NK-92 treated with Interleukin-12 subunit alpha and Interleukin-12 subunit beta, amount 100 ng/mL, for 24 hours (cell line): ENCODE measurements around the gene FBXO21.
"Not testable (repeated sequence)": the region's sequence is repeated elsewhere in the genome, so short reads cannot be mapped to it uniquely, and the experiment has no call there.

Experiments
- DNase-seq: peaks from one replicate; lab custom pipeline; 2025; lab: John Stamatoyannopoulos, UW

The FBXO21 gene

DNA sequence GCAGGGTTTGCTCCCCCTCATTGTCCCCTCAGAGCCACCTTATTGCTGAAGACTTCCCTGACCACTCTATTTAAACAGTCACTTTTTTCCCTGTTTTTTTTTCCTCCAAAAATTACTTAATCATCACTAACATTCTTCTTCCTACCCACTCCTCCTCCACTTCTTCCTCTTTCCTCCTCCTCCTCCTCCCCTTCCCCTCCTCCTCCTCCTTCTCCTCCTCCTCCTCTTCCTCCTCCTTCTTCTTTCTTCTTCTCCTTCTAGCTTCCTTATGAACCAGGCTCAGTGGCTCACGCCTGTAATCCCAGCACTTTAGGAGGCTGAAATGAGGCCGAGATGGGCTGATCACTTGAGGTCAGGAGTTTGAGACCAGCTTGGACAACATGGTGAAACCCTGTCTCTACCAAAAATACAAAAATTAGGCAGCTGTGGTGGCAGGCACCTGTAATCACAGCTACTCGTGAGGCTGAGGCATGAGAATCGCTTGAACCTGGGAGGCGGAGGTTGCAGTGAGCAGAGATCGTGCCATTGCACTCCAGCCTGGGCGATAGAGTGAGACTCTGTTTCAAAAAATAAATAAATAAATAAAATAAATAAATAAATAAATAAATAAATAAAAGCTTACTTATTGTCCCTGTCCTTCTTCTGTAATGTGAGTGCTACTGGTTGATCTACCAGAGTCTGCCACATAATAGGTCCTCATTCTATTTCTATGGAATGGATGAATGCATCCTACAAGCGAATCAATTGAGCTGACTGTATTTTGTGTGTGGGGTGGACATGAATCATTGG lies 9.9 kb upstream of the FBXO21 start:
- not testable (repeated sequence) for DNase-seq

GRCh38 chr12:117196334-117196733 lies 6.1 kb upstream of the FBXO21 start:
- not testable (repeated sequence) for DNase-seq

DNA sequence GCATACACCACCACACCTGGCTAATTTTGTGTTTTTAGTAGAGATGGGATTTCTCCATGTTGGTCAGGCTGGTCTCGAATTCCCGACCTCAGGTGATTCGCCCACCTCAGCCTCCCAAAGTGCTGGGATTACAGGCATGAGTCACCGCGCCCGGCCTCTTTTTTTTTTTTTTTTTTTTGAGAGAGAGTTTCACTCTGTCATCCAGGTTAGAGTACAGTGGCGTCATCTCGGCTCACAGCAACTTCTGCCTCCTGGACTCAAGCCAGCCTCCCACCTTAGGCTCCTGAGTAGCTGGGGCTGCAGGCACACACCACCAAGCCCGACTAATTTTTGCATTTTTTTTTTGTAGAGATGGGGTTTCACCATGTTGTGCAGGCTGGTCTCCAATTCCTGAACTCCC lies 4.8 kb upstream of the FBXO21 start:
- not testable (repeated sequence) for DNase-seq

DNA sequence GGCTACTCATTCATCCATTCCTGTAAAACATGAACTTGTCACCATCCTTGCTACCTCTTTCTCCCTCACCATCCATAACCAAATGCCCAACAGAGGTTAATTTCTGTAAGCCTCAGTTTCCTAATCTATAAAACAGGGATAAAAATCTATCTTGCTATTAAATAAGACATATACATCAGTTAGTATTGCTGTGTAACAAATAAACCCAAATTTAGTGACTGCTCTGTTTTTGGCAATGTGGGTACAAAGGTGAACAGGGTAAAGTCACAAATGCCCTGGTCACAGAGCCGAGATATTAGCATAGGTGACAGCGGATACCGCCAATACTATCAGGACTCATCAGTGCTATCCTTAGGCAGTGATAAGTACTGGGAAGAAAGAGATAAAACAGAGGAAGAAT lies 3.6 kb upstream of the FBXO21 start:
- no peak for DNase-seq

GRCh38 chr12:117192581-117192980 lies 2.3 kb upstream of the FBXO21 start:
- DNase-seq: not testable (repeated sequence)

- DNase-seq: no peak
Measured at GRCh38 chr12:117192057-117192456, 1.8 kb upstream of the FBXO21 start.

DNA sequence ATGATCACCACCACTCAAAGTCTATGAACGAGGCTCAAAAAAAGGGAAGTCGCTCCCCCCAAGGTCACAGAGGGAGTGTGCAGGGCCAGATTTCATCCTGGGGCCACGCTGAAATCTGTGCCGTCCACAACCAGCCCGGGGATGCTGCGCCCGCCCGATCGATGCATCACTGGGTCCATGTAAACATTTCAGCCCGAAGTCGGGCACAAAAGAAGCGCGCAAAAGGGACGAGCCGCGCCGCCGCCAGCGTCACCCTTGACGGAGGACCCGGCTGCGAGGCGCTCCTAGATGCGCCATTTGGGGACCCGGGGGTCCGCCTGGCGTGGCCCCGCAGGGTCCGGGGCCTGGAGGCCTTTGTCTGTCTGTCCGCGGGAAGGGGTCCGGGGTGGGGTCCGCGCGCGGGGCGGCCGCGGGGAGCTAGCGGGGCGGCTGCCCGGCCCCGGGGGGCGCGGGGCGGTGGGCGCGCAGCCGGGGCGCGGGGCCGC lies 503 bp downstream of the FBXO21 start:
- no peak for DNase-seq

DNA sequence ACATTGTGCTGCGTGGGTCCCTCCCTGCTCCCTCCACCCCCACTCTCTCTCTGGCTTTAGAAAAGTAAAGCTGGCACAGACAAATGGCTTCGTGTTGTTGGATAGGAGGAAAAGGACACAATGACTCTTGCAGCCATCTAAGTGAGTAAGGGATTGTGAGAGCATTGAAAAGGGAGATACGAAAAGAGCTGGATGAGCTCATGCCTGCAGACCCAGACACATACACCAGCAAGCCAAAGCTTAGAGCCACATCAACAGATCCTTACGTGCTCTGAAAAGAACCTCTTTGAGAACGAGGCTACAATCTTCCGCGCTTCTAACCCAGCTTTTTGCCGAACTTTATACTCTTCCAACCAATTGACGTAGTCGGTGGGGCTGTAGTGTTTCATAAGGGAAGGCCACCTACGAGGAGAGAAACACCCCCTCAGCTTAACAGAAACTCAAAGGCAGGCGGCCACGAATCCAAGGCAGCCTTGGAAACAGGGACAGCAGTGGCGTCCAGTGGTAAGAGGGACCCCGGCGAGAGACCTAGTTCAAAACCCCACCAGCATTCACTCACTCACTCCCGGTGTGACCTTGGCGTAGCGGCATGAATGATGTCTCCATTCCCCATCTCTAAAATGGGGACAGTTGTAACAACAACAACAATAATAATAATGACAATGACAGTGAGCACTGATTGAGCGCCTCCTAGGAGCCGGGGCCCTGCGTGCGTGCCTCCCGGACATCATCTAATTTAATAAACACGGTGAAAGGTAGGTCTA lies 1.1 kb downstream of the FBXO21 start:
- DNase-seq: no peak

GRCh38 chr12:117188121-117188665 lies 2.1 kb downstream of the FBXO21 start:
- no peak for DNase-seq

DNA sequence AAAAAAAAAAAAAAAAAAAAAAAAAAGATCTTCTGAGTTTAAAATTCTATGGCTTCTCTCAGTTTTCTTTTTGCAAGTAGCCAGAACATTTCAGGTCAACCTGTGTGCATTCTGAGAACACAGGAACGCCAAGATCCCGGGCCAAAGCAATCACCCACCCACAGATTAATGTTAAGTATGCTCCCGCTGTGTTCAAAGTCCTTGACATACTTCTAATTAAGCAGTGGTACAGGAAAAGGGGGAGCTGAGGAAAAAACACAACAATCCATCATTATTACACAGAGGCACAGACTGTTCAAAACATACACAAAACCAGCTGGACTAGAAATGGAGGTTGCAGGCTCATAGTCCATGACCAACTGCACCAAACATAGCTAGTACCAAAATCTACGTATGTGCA lies 2.8 kb downstream of the FBXO21 start:
- no peak for DNase-seq

DNA sequence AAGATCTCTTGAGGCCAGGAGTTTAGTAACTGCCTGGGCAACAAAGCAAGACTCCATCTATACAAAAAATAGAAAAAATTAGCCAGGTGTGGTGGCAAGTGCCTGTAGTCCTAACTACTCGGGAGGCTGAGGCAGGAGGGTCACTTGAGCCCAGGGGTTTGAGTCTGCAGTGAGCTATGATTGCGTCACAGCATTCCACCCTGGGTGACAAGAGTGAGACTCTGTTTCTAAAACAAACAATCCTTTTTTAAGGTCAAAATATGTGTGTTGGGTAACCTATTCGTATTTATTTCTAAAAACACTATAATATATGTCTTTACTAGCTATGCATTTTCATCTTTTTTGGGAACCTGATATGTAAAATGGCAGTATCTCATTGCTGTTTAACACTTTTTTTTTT lies 7.4 kb downstream of the FBXO21 start:
- no peak for DNase-seq

DNA sequence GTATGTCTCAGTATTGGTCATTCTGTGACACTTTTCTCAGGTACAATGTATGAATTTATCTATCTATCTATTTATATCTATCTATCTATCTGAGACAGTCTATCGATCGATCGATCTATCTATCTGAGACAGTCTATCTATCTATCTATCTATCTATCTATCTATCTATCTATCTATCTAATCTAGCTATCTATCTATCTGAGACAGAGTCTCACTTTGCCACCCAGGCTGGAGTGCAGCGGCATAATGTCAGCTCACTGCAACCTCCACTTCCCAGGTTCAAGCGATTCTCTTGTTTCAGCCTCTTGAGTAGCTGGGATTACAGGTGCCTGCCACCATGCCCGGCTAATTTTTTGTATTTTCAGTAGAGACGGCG lies 8.8 kb downstream of the FBXO21 start:
- DNase-seq: not testable (repeated sequence)

DNA sequence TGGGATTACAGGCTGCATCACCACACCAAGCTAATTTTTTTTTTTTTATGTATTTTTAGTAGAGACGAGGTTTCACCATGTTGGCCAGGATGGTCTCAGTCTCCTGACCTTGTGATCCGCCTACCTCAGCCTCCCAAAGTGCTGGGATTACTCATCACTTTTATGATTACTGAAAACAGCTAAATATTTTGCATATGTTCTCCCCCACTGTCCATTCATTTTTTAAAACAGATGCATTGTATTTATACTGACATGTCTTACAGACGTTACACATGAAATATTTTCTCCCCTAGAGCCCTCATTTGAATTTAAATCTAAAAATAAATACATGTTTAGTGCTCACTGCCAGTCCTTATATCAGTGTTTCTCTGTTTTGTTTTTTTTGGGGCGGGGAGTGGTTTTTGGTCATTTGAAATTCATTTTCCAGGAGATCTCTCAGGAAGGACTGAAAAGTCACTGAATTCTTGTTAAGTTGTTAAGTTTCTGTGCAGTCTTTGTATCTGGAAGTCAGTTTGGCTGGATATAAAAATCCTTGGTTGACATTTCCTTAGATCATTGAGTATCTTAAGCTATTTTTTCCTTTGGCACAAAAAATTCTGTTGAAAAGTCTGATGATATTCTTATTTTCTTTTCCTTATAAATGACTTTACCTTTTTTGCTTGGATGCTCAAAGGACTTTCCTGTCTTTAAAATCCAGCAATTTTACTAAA lies 9.4 kb downstream of the FBXO21 start:
- DNase-seq: no peak

GRCh38 chr12:117178745-117179144 lies 11.5 kb downstream of the FBXO21 start:
- DNase-seq: no peak

DNA sequence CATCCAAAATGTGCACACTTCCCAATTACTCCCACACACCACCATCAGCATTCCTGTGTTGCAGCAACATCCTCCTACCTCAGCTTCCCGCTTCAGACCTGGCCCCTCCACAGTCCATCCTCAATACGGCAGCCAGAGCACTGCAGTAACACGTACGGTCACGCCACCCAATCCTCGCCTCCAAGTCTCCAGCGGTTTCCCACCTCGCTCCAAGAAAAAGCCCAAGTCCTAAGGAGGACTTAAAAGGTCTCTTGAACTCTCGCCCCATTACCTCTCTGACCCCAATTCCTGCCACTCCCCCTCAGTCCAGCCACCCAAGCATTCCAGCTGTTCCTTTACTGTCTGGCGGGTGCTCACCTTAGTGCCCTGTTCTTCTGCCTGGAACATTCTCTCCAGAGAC lies 12.0 kb downstream of the FBXO21 start:
- no peak for DNase-seq

- no peak for DNase-seq
Measured at GRCh38 chr12:117172168-117172567, 18.1 kb downstream of the FBXO21 start.

GRCh38 chr12:117171499-117172162 lies 18.6 kb downstream of the FBXO21 start:
- DNase-seq: no peak

DNA sequence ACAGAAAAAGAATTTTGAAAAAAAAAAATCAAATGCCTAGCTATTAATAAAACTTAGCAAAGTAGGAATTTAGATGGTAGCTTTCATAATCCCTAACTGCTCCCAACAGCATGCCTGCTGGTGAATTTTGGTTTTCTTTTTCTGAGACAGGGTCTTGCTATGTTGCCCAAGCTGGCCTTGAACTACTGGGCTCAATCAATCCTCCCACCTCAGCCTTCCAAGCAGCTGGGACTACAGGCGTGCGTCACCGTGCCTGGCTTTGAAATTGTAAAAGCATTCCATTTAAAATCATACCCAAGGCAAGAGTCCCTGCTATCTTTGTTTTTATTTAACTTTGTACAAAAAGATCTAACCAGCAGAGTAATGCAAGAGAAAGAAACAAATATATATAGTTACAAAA lies 20.7 kb downstream of the FBXO21 start:
- no peak for DNase-seq

GRCh38 chr12:117168976-117169375 lies 21.3 kb downstream of the FBXO21 start:
- no peak for DNase-seq

GRCh38 chr12:117167769-117168168 lies 22.5 kb downstream of the FBXO21 start:
- no peak for DNase-seq

DNA sequence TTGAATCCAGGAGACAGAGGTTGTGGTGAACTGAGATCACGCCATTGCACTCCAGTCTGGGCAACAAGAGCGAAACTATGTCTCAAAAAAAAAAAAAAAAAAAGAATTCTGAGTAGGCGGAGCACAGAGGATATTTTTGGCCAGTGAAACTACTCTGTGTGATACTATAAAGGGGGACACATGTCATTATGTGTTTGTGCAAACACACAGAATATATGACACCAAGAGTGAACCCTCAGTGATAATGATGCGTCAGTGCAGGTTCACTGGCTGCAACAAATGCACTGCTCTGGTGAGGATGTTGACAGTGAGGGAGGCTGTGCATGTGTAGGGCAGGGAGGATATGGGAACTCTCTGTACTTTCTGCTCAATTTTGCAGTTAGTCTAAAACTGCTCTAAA lies 24.2 kb downstream of the FBXO21 start:
- no peak for DNase-seq

- no peak for DNase-seq
Measured at GRCh38 chr12:117165342-117165741, 24.9 kb downstream of the FBXO21 start.
